OCI-LY7 (cell line): Measurements from ENCODE around the gene PLEK.

Experiments used
- EZH2phosphoT487 ChIP-seq: fragments of 200-600 bp; sonication (generic); IDR thresholded peaks from 2 replicates; pipeline ENCODE4 v1.6.1; 2018; ENCODE audit warnings: low read depth, borderline replicate concordance, mild to moderate bottlenecking, mixed run types, antibody characterized with exemption, low read length, moderate library complexity, mixed read lengths
- TF ChIP-seq, protein P1 (sequence below): fragments of 200-600 bp; sonication (generic); conservative IDR thresholded peaks from 2 replicates; pipeline ENCODE4 v1.5.1; 2014; ENCODE audit warnings: mild to moderate bottlenecking, antibody characterized with exemption, low read length, moderate library complexity, mixed read lengths

GRCh38 chr2:68426446-68426845 is 61.4 kb downstream of the PLEK start:
- TF ChIP-seq, protein P1, sequence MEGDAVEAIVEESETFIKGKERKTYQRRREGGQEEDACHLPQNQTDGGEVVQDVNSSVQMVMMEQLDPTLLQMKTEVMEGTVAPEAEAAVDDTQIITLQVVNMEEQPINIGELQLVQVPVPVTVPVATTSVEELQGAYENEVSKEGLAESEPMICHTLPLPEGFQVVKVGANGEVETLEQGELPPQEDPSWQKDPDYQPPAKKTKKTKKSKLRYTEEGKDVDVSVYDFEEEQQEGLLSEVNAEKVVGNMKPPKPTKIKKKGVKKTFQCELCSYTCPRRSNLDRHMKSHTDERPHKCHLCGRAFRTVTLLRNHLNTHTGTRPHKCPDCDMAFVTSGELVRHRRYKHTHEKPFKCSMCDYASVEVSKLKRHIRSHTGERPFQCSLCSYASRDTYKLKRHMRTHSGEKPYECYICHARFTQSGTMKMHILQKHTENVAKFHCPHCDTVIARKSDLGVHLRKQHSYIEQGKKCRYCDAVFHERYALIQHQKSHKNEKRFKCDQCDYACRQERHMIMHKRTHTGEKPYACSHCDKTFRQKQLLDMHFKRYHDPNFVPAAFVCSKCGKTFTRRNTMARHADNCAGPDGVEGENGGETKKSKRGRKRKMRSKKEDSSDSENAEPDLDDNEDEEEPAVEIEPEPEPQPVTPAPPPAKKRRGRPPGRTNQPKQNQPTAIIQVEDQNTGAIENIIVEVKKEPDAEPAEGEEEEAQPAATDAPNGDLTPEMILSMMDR: no peak
- TF ChIP-seq EZH2phosphoT487: no peak
